Brain pericyte (primary cell): ENCODE measurements around the gene DYRK3.

Source experiments
- DNase-seq: peaks from one replicate; pipeline ENCODE4 v3.0.0-alpha.2; 2012; ENCODE audit warnings: low read depth, low spot score

Gene DYRK3

GRCh38 chr1:206661161-206661820 lies 26.0 kb downstream of the DYRK3 start:
- DNase-seq, result no peak

GRCh38 chr1:206662396-206663092 lies 27.2 kb downstream of the DYRK3 start:
- no peak for DNase-seq

- no peak for DNase-seq
These were observed 28.0 kb downstream of the DYRK3 start for GRCh38 chr1:206663362-206663761.

- no peak for DNase-seq
These were observed 28.7 kb downstream of the DYRK3 start for GRCh38 chr1:206663832-206664652.

GRCh38 chr1:206664740-206665139 lies 29.4 kb downstream of the DYRK3 start:
- no peak for DNase-seq

GRCh38 chr1:206666031-206666561 lies 30.8 kb downstream of the DYRK3 start:
- no peak for DNase-seq

- no peak for DNase-seq
These were observed 31.8 kb downstream of the DYRK3 start for GRCh38 chr1:206666954-206667665.

- DNase-seq, result no peak
These were observed 33.0 kb downstream of the DYRK3 start for GRCh38 chr1:206668351-206668750.

GRCh38 chr1:206668874-206669410 lies 33.6 kb downstream of the DYRK3 start:
- DNase-seq, result no peak

GRCh38 chr1:206672011-206672688 lies 36.8 kb downstream of the DYRK3 start:
- no peak for DNase-seq

GRCh38 chr1:206672844-206673758 lies 37.8 kb downstream of the DYRK3 start:
- DNase-seq, result no peak

- no peak for DNase-seq
These were observed 38.9 kb downstream of the DYRK3 start for GRCh38 chr1:206674236-206674635.

- DNase-seq, result peak; percentile 86
These were observed 39.4 kb downstream of the DYRK3 start for GRCh38 chr1:206674745-206675175.

- no peak for DNase-seq
These were observed 41.2 kb downstream of the DYRK3 start for GRCh38 chr1:206676499-206676898.

- DNase-seq, result no peak
These were observed 43.2 kb downstream of the DYRK3 start for GRCh38 chr1:206678490-206678889.

- no peak for DNase-seq
These were observed 44.4 kb downstream of the DYRK3 start for GRCh38 chr1:206679738-206680211.

- DNase-seq, result no peak
These were observed 44.9 kb downstream of the DYRK3 start for GRCh38 chr1:206680279-206680678.

GRCh38 chr1:206681359-206681758 lies 46.0 kb downstream of the DYRK3 start:
- DNase-seq, result no peak

GRCh38 chr1:206682111-206682510 lies 46.8 kb downstream of the DYRK3 start:
- no peak for DNase-seq
